ENCODE data around the gene MTMR3.

The MTMR3 gene

GRCh38 chr22:30002861-30003486 lies 120.0 kb downstream of the MTMR3 start:
- DNase-seq (ENCODE audit: low read depth): no peak

GRCh38 chr22:30004101-30004500 lies 121.1 kb downstream of the MTMR3 start:
- no peak for DNase-seq (ENCODE audit: low read depth)

GRCh38 chr22:30004694-30005093 lies 121.7 kb downstream of the MTMR3 start:
- no peak for DNase-seq (ENCODE audit: low read depth)

GRCh38 chr22:30005213-30005857 lies 122.4 kb downstream of the MTMR3 start:
- DNase-seq (ENCODE audit: low read depth): peak; percentile 63

GRCh38 chr22:30007361-30007760 lies 124.4 kb downstream of the MTMR3 start:
- DNase-seq (ENCODE audit: low read depth): no peak

GRCh38 chr22:30008401-30008800 lies 125.4 kb downstream of the MTMR3 start:
- DNase-seq (ENCODE audit: low read depth): no peak

GRCh38 chr22:30009478-30009877 lies 126.5 kb downstream of the MTMR3 start:
- no peak for DNase-seq (ENCODE audit: low read depth)

- DNase-seq (ENCODE audit: low read depth): peak; percentile 40
These were observed 127.9 kb downstream of the MTMR3 start for GRCh38 chr22:30010789-30011405.

- no peak for DNase-seq (ENCODE audit: low read depth)
These were observed 130.2 kb downstream of the MTMR3 start for GRCh38 chr22:30013201-30013600.

- no peak for DNase-seq (ENCODE audit: low read depth)
These were observed 131.3 kb downstream of the MTMR3 start for GRCh38 chr22:30014244-30014643.

GRCh38 chr22:30015229-30015797 lies 132.3 kb downstream of the MTMR3 start:
- DNase-seq (ENCODE audit: low read depth): no peak

- DNase-seq (ENCODE audit: low read depth): peak; percentile 61
These were observed 132.9 kb downstream of the MTMR3 start for GRCh38 chr22:30015846-30016245.

- no peak for DNase-seq (ENCODE audit: low read depth)
These were observed 133.6 kb downstream of the MTMR3 start for GRCh38 chr22:30016596-30016995.

- no peak for DNase-seq (ENCODE audit: low read depth)
These were observed 134.6 kb downstream of the MTMR3 start for GRCh38 chr22:30017375-30018223.

- DNase-seq (ENCODE audit: low read depth): no peak
These were observed 137.5 kb downstream of the MTMR3 start for GRCh38 chr22:30020511-30020910.

- no peak for DNase-seq (ENCODE audit: low read depth)
These were observed 138.4 kb downstream of the MTMR3 start for GRCh38 chr22:30021338-30021737.

GRCh38 chr22:30021881-30022619 lies 139.1 kb downstream of the MTMR3 start:
- no peak for DNase-seq (ENCODE audit: low read depth)

GRCh38 chr22:30023099-30023660 lies 140.2 kb downstream of the MTMR3 start:
- no peak for DNase-seq (ENCODE audit: low read depth)

GRCh38 chr22:30024231-30024630 lies 141.3 kb downstream of the MTMR3 start:
- DNase-seq (ENCODE audit: low read depth): no peak

- DNase-seq (ENCODE audit: low read depth): no peak
These were observed 142.2 kb downstream of the MTMR3 start for GRCh38 chr22:30025221-30025620.

- no peak for DNase-seq (ENCODE audit: low read depth)
These were observed 143.8 kb downstream of the MTMR3 start for GRCh38 chr22:30026756-30027155.
